Right cardiac atrium (tissue), 5 donors: Measurements from ENCODE around the gene IP6K2. TPM values are rescaled to one million over a fixed set of nuclear protein-coding genes. Genes with fewer than 3 reads are reported as not detected.

Experiments
- ATAC-seq, 2 donors: fragments of 200-7000 bp; cut with Tn5 transposase; one replicate each; pipeline versions ENCODE4 v1.8.0 to v1.9.1; 2020; ENCODE audit warnings: moderate library complexity in 2 of 2, mild to moderate bottlenecking in 1 of 2
- DNase-seq, 3 donors: peaks; one replicate each; pipeline ENCODE4 v3.0.0-alpha.2; 2020
- H3K27ac ChIP-seq: one replicate; pipeline ENCODE4 v1.5.1; 2013; ENCODE audit warnings: mild to moderate bottlenecking, low read length, control low read depth, moderate library complexity
- H3K27me3 ChIP-seq: one replicate; pipeline ENCODE4 v1.6.1; 2013; ENCODE audit not compliant: control insufficient read depth, insufficient read depth
- H3K4me1 ChIP-seq: one replicate; pipeline ENCODE4 v1.6.1; 2013; ENCODE audit warnings: low read length; ENCODE audit not compliant: control insufficient read depth, insufficient read depth
- H3K4me3 ChIP-seq: one replicate; pipeline ENCODE4 v1.5.1; 2013; ENCODE audit warnings: low read length, control low read depth
- H3K9me3 ChIP-seq: one replicate; pipeline ENCODE4 v1.6.1; 2013; ENCODE audit warnings: low read length; ENCODE audit not compliant: control insufficient read depth
- WGBS: extraction: QIAGEN DNeasy Blood & Tissue Kit; methylation state at CpG from one replicate; pipeline ENCODE4 v1.1.7; 2013; 5-methylcytosine and 5-hydroxymethylcytosine counted together
- intact Hi-C, 4 donors: fragments of 100-400 bp; cut with DNase I; formaldehyde crosslinking; loops; one replicate each; pipeline versions ENCODE4 v1.11.0 to v1.14.0; 2022 to 2023
- polyA plus RNA-seq: library from polyadenylated mRNA; stranded (reverse); fragments of 200-250 nt; gene quantifications from one replicate; pipeline ENCODE4 v1.2.3, GENCODE V29; 2013
- total RNA-seq, 4 donors: library from RNA; stranded (reverse); fragmentation: NEBNext Ultra II Directional; extraction: Animal tissue kit (Norgen Biotek cat#: 25700); gene quantifications; one replicate each; pipeline ENCODE4 v1.2.1, GENCODE V29; 2021
- donor health status: healthy with polysubstance abuse.
- donor health status: DM: no; HTN: yes; CAD: no.
- donor health status: DM: no; HTN: no; CAD: no.
- donor health status: DM: no; HTN: yes; CAD: no; lungs with severe emphysema.
- donor health status: DM: yes; HTN: yes; CAD: no.

Gene IP6K2
- total and polyA plus RNA-seq, 5 donors, result 21.2 to 57.8 (median 34.3) TPM

- no peak for ATAC-seq
- 92% methylated on average over 11 of the region's 11 CpGs for WGBS
- intact Hi-C loops, result no loop called here
- Histone ChIP-seq H3K9me3 (no peaks in the 10 kb centered on the region), H3K27me3 (no peaks in the 10 kb centered on the region), H3K4me3 (no peak overlapping the region), H3K4me1 (peaks cover 3% of the 10 kb centered on the region), H3K27ac (no peak overlapping the region)
- DNase-seq, result no peak
These were observed 16.2 kb downstream of the IP6K2 start for GRCh38 chr3:48700731-48701405.

- Histone ChIP-seq H3K27ac (no peak overlapping the region), H3K9me3 (no peaks in the 10 kb centered on the region), H3K4me3 (no peak overlapping the region), H3K27me3 (no peaks in the 10 kb centered on the region), H3K4me1 (peaks cover 3% of the 10 kb centered on the region)
- 93% methylated on average over 8 of the region's 8 CpGs for WGBS
- ATAC-seq (no peak), DNase-seq (no peak)
- intact Hi-C loops, result no loop called here
These were observed 18.1 kb downstream of the IP6K2 start for GRCh38 chr3:48698891-48699290.

GRCh38 chr3:48697952-48698351 lies 19.1 kb downstream of the IP6K2 start:
- no peak for ATAC-seq
- Histone ChIP-seq H3K4me3 (no peak overlapping the region), H3K9me3 (no peaks in the 10 kb centered on the region), H3K27me3 (no peaks in the 10 kb centered on the region), H3K27ac (no peak overlapping the region), H3K4me1 (peaks cover 3% of the 10 kb centered on the region)
- intact Hi-C loops, result no loop called here
- no peak for DNase-seq
- WGBS, result 87% methylated on average over 3 of the region's 3 CpGs

- no peak overlapping the region for H3K4me3 ChIP-seq
- no peak overlapping the region for H3K27ac ChIP-seq
- H3K4me1 ChIP-seq, result peaks cover 1% of the 10 kb centered on the region
These were observed 20.4 kb downstream of the IP6K2 start for GRCh38 chr3:48696601-48697000.

GRCh38 chr3:48696156-48696555 lies 20.9 kb downstream of the IP6K2 start:
- ATAC-seq, result no peak
- Histone ChIP-seq H3K27me3 (no peaks in the 10 kb centered on the region), H3K9me3 (no peaks in the 10 kb centered on the region), H3K4me1 (peaks cover 1% of the 10 kb centered on the region), H3K4me3 (no peak overlapping the region), H3K27ac (no peak overlapping the region)
- intact Hi-C loops, result no loop called here
- WGBS, result 95% methylated on average over 5 of the region's 5 CpGs
- DNase-seq, result no peak

More at GRCh38 chr3:48696601-48697000, 20.4 kb downstream of the IP6K2 start:
- intact Hi-C loops, result no loop called here
- ATAC-seq, result no peak
- no peak for DNase-seq
- Histone ChIP-seq H3K9me3 (no peaks in the 10 kb centered on the region), H3K27me3 (no peaks in the 10 kb centered on the region)

- WGBS, result 45% methylated on average over 9 of the region's 9 CpGs
- ATAC-seq (peak; percentile 82 to 86), DNase-seq (peak; percentile 70 to 90 (median 83))
- intact Hi-C loops, result no loop called here
- H3K4me3 ChIP-seq, result peak overlapping the region; percentile 49
- H3K27me3 ChIP-seq, result no peaks in the 10 kb centered on the region
- H3K9me3 ChIP-seq, result no peaks in the 10 kb centered on the region
- peak overlapping the region; percentile 73 for H3K27ac ChIP-seq
- peaks cover 1% of the 10 kb centered on the region for H3K4me1 ChIP-seq
These were observed 21.6 kb downstream of the IP6K2 start for GRCh38 chr3:48695393-48695753.

- H3K27me3 ChIP-seq, result no peaks in the 10 kb centered on the region
- no peaks in the 10 kb centered on the region for H3K9me3 ChIP-seq
- DNase-seq (peak; percentile 89 to 95 (median 91)), ATAC-seq (peak; percentile 90)
- intact Hi-C loops, result no loop called here
- H3K27ac ChIP-seq, result peak overlapping the region; percentile 73
- WGBS, result 41% methylated on average over 23 of the region's 23 CpGs
- H3K4me3 ChIP-seq, result peak overlapping the region; percentile 49
- peaks cover 1% of the 10 kb centered on the region for H3K4me1 ChIP-seq
These were observed 22.2 kb downstream of the IP6K2 start for GRCh38 chr3:48694610-48695392.

- Histone ChIP-seq H3K9me3 (no peaks in the 10 kb centered on the region), H3K27me3 (no peaks in the 10 kb centered on the region), H3K4me1 (peaks cover 1% of the 10 kb centered on the region), H3K4me3 (peak overlapping the region; percentile 49), H3K27ac (peak overlapping the region; percentile 45)
- DNase-seq, result no peak
- ATAC-seq, result no peak
- intact Hi-C loops, result no loop called here
- 70% methylated on average over 8 of the region's 8 CpGs for WGBS
These were observed 23.2 kb downstream of the IP6K2 start for GRCh38 chr3:48693826-48694225.

GRCh38 chr3:48692551-48692950 lies 24.5 kb downstream of the IP6K2 start:
- Histone ChIP-seq H3K4me3 (peak overlapping the region; percentile 49), H3K27me3 (no peaks in the 10 kb centered on the region), H3K9me3 (no peaks in the 10 kb centered on the region), H3K27ac (no peak overlapping the region), H3K4me1 (peaks cover 1% of the 10 kb centered on the region)
- intact Hi-C loops, result no loop called here
- ATAC-seq, result no peak
- DNase-seq, result no peak

- Histone ChIP-seq H3K27ac (no peak overlapping the region), H3K4me3 (no peak overlapping the region), H3K9me3 (no peaks in the 10 kb centered on the region), H3K27me3 (no peaks in the 10 kb centered on the region), H3K4me1 (peaks cover 4% of the 10 kb centered on the region)
- DNase-seq, result no peak
- intact Hi-C loops, result no loop called here
- WGBS, result 83% methylated on average over 2 of the region's 2 CpGs
- no peak for ATAC-seq
These were observed 26.1 kb downstream of the IP6K2 start for GRCh38 chr3:48690846-48691458.

GRCh38 chr3:48689384-48689783 lies 27.6 kb downstream of the IP6K2 start:
- WGBS, result 68% methylated on average over 5 of the region's 5 CpGs
- DNase-seq (no peak), ATAC-seq (no peak)
- intact Hi-C loops, result no loop called here
- H3K27me3 ChIP-seq, result no peaks in the 10 kb centered on the region
- H3K4me1 ChIP-seq, result peaks cover 3% of the 10 kb centered on the region
- no peak overlapping the region for H3K27ac ChIP-seq
- H3K4me3 ChIP-seq, result no peak overlapping the region
- no peaks in the 10 kb centered on the region for H3K9me3 ChIP-seq
